Endothelial cell of umbilical vein (primary cell): Measurements from ENCODE around the gene ILF2. TPM values are rescaled to one million over a fixed set of nuclear protein-coding genes. Genes with fewer than 3 reads are reported as not detected.
"Not testable (repeated sequence)": the region's sequence is repeated elsewhere in the genome, so short reads cannot be mapped to it uniquely, and the experiment has no call there.

Experiments used
- BruUV-seq: library from RNA; stranded (reverse); fragments of 400-500 nt; replicated peaks from 2 replicates; lab custom pipeline; 2021; lab: Mats Ljungman, UMichigan
- CTCF ChIA-PET: fragments of 300-600, 350-600 bp; sonication (Branson Sonifier 250); formaldehyde crosslinking; loops from one replicate; lab custom pipeline; 2021; ENCODE audit warnings: antibody characterized with exemption, inconsistent platforms; lab: Charles Lee
- POLR2A ChIA-PET: fragments of 300-600, 350-600 bp; sonication (Branson Sonifier 250); formaldehyde crosslinking; loops from one replicate; lab custom pipeline; 2021; ENCODE audit warnings: antibody characterized with exemption, inconsistent platforms; lab: Charles Lee
- DNase-seq: peaks from one replicate; pipeline ENCODE4 v3.0.0-alpha.2; 2011; ENCODE audit warnings: low read depth, low spot score
- FAIRE-seq: peaks from 2 replicates; lab custom pipeline; 2011; peaks lifted over from hg19 to GRCh38; lab: Jason Lieb, UNC
- H2AFZ ChIP-seq: 2 replicates; pipeline ENCODE4 v1.6.0; 2012; ENCODE audit warnings: low read depth, low read length, control low read depth, inconsistent platforms
- H3K27ac ChIP-seq: 2 replicates; pipeline ENCODE4 v1.5.1; 2011; ENCODE audit warnings: low read depth, mild to moderate bottlenecking, control low read depth, low read length, moderate library complexity; ENCODE audit not compliant: insufficient read depth
- H3K27me3 ChIP-seq, 2 experiments: 2 replicates each; pipeline versions ENCODE4 v1.6.0 to v1.6.1; 2011; ENCODE audit warnings: low read length in 2 of 2, mixed read lengths in 1 of 2; ENCODE audit not compliant: control insufficient read depth in 2 of 2, insufficient read depth in 2 of 2
- H3K36me3 ChIP-seq, 2 experiments: 2 replicates in 1 of 2; 3 replicates in 1 of 2; pipeline ENCODE4 v1.5.1; 2011; ENCODE audit warnings: low read length in 2 of 2, mild to moderate bottlenecking in 1 of 2, moderate library complexity in 1 of 2; ENCODE audit not compliant: control insufficient read depth in 2 of 2, insufficient read depth in 2 of 2; ENCODE audit errors: extremely low read depth in 1 of 2
- H3K4me1 ChIP-seq: 3 replicates; pipeline ENCODE4 v1.5.1; 2011; ENCODE audit warnings: mild to moderate bottlenecking, low read length; ENCODE audit not compliant: control insufficient read depth, insufficient read depth; ENCODE audit errors: extremely low read depth
- H3K4me2 ChIP-seq: 2 replicates; pipeline ENCODE4 v1.6.1; 2011; ENCODE audit warnings: low read length, control low read depth, mixed read lengths; ENCODE audit not compliant: insufficient read depth
- H3K4me3 ChIP-seq, 3 experiments: fragments of 200-600 bp in 1 of 3; sonication (generic), shearing (Covaris generic) in 1 of 3; replicated peaks in 1 of 3; 2 replicates each; pipeline ENCODE4 v1.5.1; 2011 to 2016; ENCODE audit warnings: control low read depth in 3 of 3, low read length in 3 of 3, mild to moderate bottlenecking in 2 of 3, inconsistent platforms in 1 of 3, low read depth in 1 of 3, moderate library complexity in 1 of 3; ENCODE audit not compliant: insufficient read depth in 1 of 3
- H3K79me2 ChIP-seq: 2 replicates; pipeline ENCODE4 v1.6.0; 2012; ENCODE audit warnings: low read length, inconsistent platforms; ENCODE audit not compliant: control insufficient read depth, insufficient read depth
- H3K9ac ChIP-seq: replicated peaks from 2 replicates; pipeline ENCODE3; 2011; ENCODE audit warnings: low read length, control low read depth; ENCODE audit not compliant: insufficient read depth; ENCODE audit errors: extremely low read depth
- H3K9me1 ChIP-seq: replicated peaks from 3 replicates; pipeline ENCODE4 v1.6.0; 2011; ENCODE audit warnings: mild to moderate bottlenecking, low read length; ENCODE audit not compliant: control insufficient read depth, insufficient read depth; ENCODE audit errors: extremely low read depth
- H3K9me3 ChIP-seq: replicated peaks from 2 replicates; pipeline ENCODE4 v1.5.1; 2012; ENCODE audit warnings: low read length, inconsistent platforms; ENCODE audit not compliant: control insufficient read depth, insufficient read depth
- H4K20me1 ChIP-seq: replicated peaks from 2 replicates; pipeline ENCODE3; 2011; ENCODE audit warnings: mild to moderate bottlenecking, low read length; ENCODE audit not compliant: control insufficient read depth, insufficient read depth; ENCODE audit errors: extremely low read depth
- EZH2 ChIP-seq: IDR thresholded peaks from 2 replicates; pipeline ENCODE4 v1.6.1; 2012; ENCODE audit warnings: borderline replicate concordance, low read depth, mild to moderate bottlenecking, moderate library complexity, low read length, inconsistent platforms; ENCODE audit not compliant: severe bottlenecking
- FOS ChIP-seq: IDR thresholded peaks from 2 replicates; pipeline ENCODE4 v1.6.1; 2011; ENCODE audit warnings: mild to moderate bottlenecking, low read length, moderate library complexity, borderline replicate concordance; ENCODE audit not compliant: insufficient read depth
- GATA2 ChIP-seq: IDR thresholded peaks from 2 replicates; pipeline ENCODE4 v1.7.0; 2011; ENCODE audit warnings: low read depth, mild to moderate bottlenecking, moderate library complexity, mixed read lengths, low read length; ENCODE audit not compliant: insufficient read length, insufficient read depth
- JUN ChIP-seq: IDR thresholded peaks from 2 replicates; pipeline ENCODE4 v1.6.1; 2011; ENCODE audit warnings: borderline replicate concordance, low read depth; ENCODE audit not compliant: insufficient read length, insufficient read depth
- MYC ChIP-seq: IDR thresholded peaks from one replicate; pipeline ENCODE4 v1.6.1; 2011; ENCODE audit warnings: mild to moderate bottlenecking, low read depth, low read length
- POLR2A ChIP-seq: IDR thresholded peaks from 2 replicates; pipeline ENCODE4 v1.6.1; 2012; ENCODE audit warnings: low read depth, mild to moderate bottlenecking, control low read depth, low read length
- POLR2AphosphoS5 ChIP-seq: IDR thresholded peaks from 2 replicates; pipeline ENCODE4 v1.6.1; 2012; ENCODE audit warnings: low read depth, mild to moderate bottlenecking, control low read depth, low read length, moderate library complexity; ENCODE audit not compliant: insufficient read depth
- dilution Hi-C: fragments of 300-500 bp; cut with MboI; formaldehyde crosslinking; loops from one replicate; pipeline ENCODE4 v1.15.0; 2019; ENCODE audit warnings: low sequenced_read_pairs; ENCODE audit not compliant: extremely low pct_ligation_motif_present
- intact Hi-C: fragments of 100-400 bp; cut with micrococcal nuclease; formaldehyde crosslinking; loops from one replicate; pipeline ENCODE4 v1.10.0; 2022
- polyA plus RNA-seq, 4 experiments: library from polyadenylated mRNA; depleted of rRNA in 3 of 4; stranded (reverse) in 3 of 4; unstranded in 1 of 4; fragments of >200 nt; gene quantifications; 2 replicates each; pipeline versions ENCODE4 v1.2.1 to v1.2.3, GENCODE V29; 2011 to 2012; ENCODE audit warnings: missing spikeins in 1 of 4
- total RNA-seq: library from RNA; stranded (reverse); gene quantifications from 2 replicates; pipeline ENCODE4 v1.2.3, GENCODE V29; 2021
- TF ChIP-seq, protein P1 (sequence below): IDR thresholded peaks from 2 replicates; pipeline ENCODE4 v1.6.1; 2011; ENCODE audit not compliant: insufficient read depth, insufficient read length
- TF ChIP-seq, protein P2 (sequence below), 2 donors: IDR thresholded peaks; 1 replicate in 1 of 2; 2 replicates in 1 of 2; pipeline ENCODE4 v1.5.1; 2011; ENCODE audit warnings: low read length in 2 of 2, mild to moderate bottlenecking in 2 of 2, moderate library complexity in 2 of 2, control low read depth in 1 of 2, inconsistent platforms in 1 of 2, low read depth in 1 of 2; ENCODE audit not compliant: insufficient read depth in 1 of 2; ENCODE audit errors: extremely low read depth in 1 of 2

The ILF2 gene
- total and polyA plus RNA-seq, 2 donors (not counting 3 experiments of a cell fraction or from before 2014, with no cell fraction given) = 271 to 303 TPM

DNA sequence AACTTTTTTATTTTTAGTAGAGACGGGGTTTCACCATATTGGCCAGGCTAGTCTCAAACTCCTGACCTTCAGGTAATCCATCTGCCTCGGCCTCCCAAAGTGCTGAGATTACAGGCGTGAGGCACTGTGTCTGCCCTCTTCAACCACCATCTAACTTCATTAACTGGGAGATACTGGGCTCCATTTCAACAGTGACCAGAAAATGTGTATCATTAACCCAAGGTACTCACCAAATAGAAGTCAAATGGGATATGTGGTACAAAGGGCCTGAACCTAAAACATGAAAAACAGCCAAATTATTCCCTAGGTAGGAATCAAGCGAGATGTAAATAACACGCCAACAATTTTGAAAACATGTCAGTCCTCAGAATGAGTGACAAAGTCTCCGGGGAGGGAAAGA, 1.2 kb downstream of the ILF2 start:
- BruUV-seq = no TSS peak
- Histone ChIP-seq H3K9ac (peak overlapping the region; percentile 98), H3K36me3 (peaks cover 28 to 32% of the 10 kb centered on the region in 2 experiments), H3K27ac (no peak overlapping the region), H3K4me2 (peak overlapping the region; percentile 91), H3K4me3 (peak overlapping the region; percentile 69 to 98 (median 92)), H3K79me2 (peaks cover 36% of the 10 kb centered on the region), H3K9me3 (no peaks in the 10 kb centered on the region), H2AFZ (no peak overlapping the region), H4K20me1 (no peaks in the 10 kb centered on the region), H3K4me1 (peaks cover 11% of the 10 kb centered on the region), H3K9me1 (no peaks in the 10 kb centered on the region), H3K27me3 (no peaks in the 10 kb centered on the region)
- TF ChIP-seq, protein P1, sequence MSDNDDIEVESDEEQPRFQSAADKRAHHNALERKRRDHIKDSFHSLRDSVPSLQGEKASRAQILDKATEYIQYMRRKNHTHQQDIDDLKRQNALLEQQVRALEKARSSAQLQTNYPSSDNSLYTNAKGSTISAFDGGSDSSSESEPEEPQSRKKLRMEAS = no peak
- TF ChIP-seq POLR2AphosphoS5 = no peak
- no peak for TF ChIP-seq JUN
- TF ChIP-seq, protein P2, sequence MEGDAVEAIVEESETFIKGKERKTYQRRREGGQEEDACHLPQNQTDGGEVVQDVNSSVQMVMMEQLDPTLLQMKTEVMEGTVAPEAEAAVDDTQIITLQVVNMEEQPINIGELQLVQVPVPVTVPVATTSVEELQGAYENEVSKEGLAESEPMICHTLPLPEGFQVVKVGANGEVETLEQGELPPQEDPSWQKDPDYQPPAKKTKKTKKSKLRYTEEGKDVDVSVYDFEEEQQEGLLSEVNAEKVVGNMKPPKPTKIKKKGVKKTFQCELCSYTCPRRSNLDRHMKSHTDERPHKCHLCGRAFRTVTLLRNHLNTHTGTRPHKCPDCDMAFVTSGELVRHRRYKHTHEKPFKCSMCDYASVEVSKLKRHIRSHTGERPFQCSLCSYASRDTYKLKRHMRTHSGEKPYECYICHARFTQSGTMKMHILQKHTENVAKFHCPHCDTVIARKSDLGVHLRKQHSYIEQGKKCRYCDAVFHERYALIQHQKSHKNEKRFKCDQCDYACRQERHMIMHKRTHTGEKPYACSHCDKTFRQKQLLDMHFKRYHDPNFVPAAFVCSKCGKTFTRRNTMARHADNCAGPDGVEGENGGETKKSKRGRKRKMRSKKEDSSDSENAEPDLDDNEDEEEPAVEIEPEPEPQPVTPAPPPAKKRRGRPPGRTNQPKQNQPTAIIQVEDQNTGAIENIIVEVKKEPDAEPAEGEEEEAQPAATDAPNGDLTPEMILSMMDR (IDR thresholded peaks at IDR 0.05; ENCODE audit: extremely low read depth in 1 of 2, insufficient read depth in 1 of 2, low read depth in 1 of 2, low read length in 2 of 2) = no peak
- no peak for TF ChIP-seq EZH2
- TF ChIP-seq MYC = no peak
- no peak for TF ChIP-seq FOS
- no peak for TF ChIP-seq GATA2
- TF ChIP-seq POLR2A = no peak
- ChIA-PET POLR2A (no interaction called here), CTCF (no interaction called here)
- DNase-seq (no peak), FAIRE-seq (peak; percentile 8)
- dilution Hi-C loops = no loop called here
- intact Hi-C loops = loop anchor here (5.0 kb wide), 1 partner anchor 37 kb away; the partner anchor contains the start of gene CHTOP

DNA sequence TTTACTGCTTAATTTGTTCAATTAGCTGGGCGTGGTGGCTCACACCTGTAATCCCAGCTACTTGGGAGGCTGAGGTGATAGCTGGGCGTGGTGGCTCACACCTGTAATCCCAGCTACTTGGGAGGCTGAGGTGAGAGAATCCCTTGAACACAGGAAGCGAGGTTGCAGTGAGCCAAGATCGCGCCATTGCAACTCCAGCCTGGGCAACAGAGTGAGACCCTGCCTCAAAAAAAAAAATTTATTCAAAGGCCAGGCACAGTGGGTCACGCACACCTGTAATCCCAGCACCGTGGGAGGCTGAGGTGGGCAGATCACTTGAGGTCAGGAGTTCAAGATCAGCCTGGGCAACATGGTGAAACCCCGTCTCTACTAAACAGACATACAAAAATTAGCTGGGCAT, 2.1 kb downstream of the ILF2 start:
- Histone ChIP-seq H3K79me2 (peaks cover 36% of the 10 kb centered on the region), H3K4me1 (peaks cover 11% of the 10 kb centered on the region), H3K36me3 (peaks cover 33 to 39% of the 10 kb centered on the region in 2 experiments)
- BruUV-seq, H3K9me3 ChIP-seq, H3K4me2 ChIP-seq, CTCF ChIA-PET, H3K27ac ChIP-seq, H3K9me1 ChIP-seq, dilution Hi-C loops, H3K27me3 ChIP-seq, FAIRE-seq, H3K9ac ChIP-seq, H4K20me1 ChIP-seq, POLR2A ChIA-PET, intact Hi-C loops, DNase-seq, H3K4me3 ChIP-seq, H2AFZ ChIP-seq: not testable (repeated sequence)
